SK-N-SH treated with all-trans-retinoic acid at 6 μM for 48 hours (cell line): ENCODE results near the gene APOC4.

Experiments
- ATAC-seq: fragments of 200-7000 bp; cut with Tn5 transposase; 3 replicates; pipeline ENCODE4 v1.9.1; 2020; ENCODE audit warnings: mild to moderate bottlenecking, moderate library complexity
- ARNTL ChIP-seq: fragments of 450-650 bp; formaldehyde crosslinking; IDR thresholded peaks from 2 replicates; pipeline ENCODE4 v1.5.0; 2020; ENCODE audit warnings: low read depth, mild to moderate bottlenecking, moderate library complexity, borderline replicate concordance
- BACH2 ChIP-seq: fragments of 250-450 bp; sonication (Bioruptor Pico); IDR thresholded peaks from 2 replicates; pipeline ENCODE4 v1.9.0; 2021; ENCODE audit warnings: mild to moderate bottlenecking, borderline replicate concordance
- CREB5 ChIP-seq: fragments of 250-450 bp; sonication (Bioruptor Pico); IDR thresholded peaks from 2 replicates; pipeline ENCODE4 v1.5.1; 2020; ENCODE audit warnings: low read depth, mild to moderate bottlenecking, moderate library complexity
- CSDC2 ChIP-seq: fragments of 250-450 bp; sonication (Bioruptor Pico); IDR thresholded peaks from 2 replicates; pipeline ENCODE4 v1.5.0; 2020; ENCODE audit warnings: mild to moderate bottlenecking, moderate library complexity
- CSRNP3 ChIP-seq: fragments of 250-450 bp; sonication (Bioruptor Pico); IDR thresholded peaks from 2 replicates; pipeline ENCODE4 v1.5.1; 2021; ENCODE audit warnings: mild to moderate bottlenecking, moderate library complexity
- ESRRG ChIP-seq: fragments of 250-450 bp; sonication (Bioruptor Pico); IDR thresholded peaks from 2 replicates; pipeline ENCODE4 v1.6.1; 2021; ENCODE audit warnings: mild to moderate bottlenecking
- GLIS3 ChIP-seq: fragments of 250-450 bp; sonication (Bioruptor Pico); IDR thresholded peaks from 2 replicates; pipeline ENCODE4 v1.5.0; 2020; ENCODE audit warnings: mild to moderate bottlenecking, moderate library complexity
- ISL1 ChIP-seq: fragments of 250-450 bp; sonication (Bioruptor Pico); IDR thresholded peaks from 2 replicates; pipeline ENCODE4 v2.1.2; 2022; ENCODE audit warnings: mild to moderate bottlenecking, moderate library complexity
- PATZ1 ChIP-seq: fragments of 250-450 bp; sonication (Bioruptor Pico); IDR thresholded peaks from 2 replicates; pipeline ENCODE4 v1.8.0; 2020; ENCODE audit warnings: mild to moderate bottlenecking, moderate library complexity, borderline replicate concordance
- POU6F1 ChIP-seq: fragments of 250-450 bp; sonication (Bioruptor Pico); IDR thresholded peaks from 2 replicates; pipeline ENCODE4 v1.8.0; 2021; ENCODE audit warnings: low read depth, mild to moderate bottlenecking, moderate library complexity, borderline replicate concordance
- PPARA ChIP-seq: fragments of 250-450 bp; sonication (Bioruptor Pico); IDR thresholded peaks from 2 replicates; pipeline ENCODE4 v1.5.0; 2020; ENCODE audit warnings: mild to moderate bottlenecking, borderline replicate concordance
- RARB ChIP-seq: fragments of 250-450 bp; sonication (Bioruptor Pico); IDR thresholded peaks from 2 replicates; pipeline ENCODE4 v1.8.0; 2021; ENCODE audit warnings: mild to moderate bottlenecking, moderate library complexity
- SNAI2 ChIP-seq: fragments of 250-450 bp; sonication (Bioruptor Pico); IDR thresholded peaks from 2 replicates; pipeline ENCODE4 v1.5.0; 2020; ENCODE audit warnings: mild to moderate bottlenecking, moderate library complexity
- TCF4 ChIP-seq: fragments of 250-450 bp; sonication (Bioruptor Pico); IDR thresholded peaks from 2 replicates; pipeline ENCODE4 v1.8.0; 2021; ENCODE audit warnings: mild to moderate bottlenecking, moderate library complexity, borderline replicate concordance
- TOX ChIP-seq: fragments of 250-450 bp; sonication (Bioruptor Pico); IDR thresholded peaks from 2 replicates; pipeline ENCODE4 v1.8.0; 2021; ENCODE audit warnings: mild to moderate bottlenecking, moderate library complexity, borderline replicate concordance
- TSHZ2 ChIP-seq: fragments of 250-450 bp; sonication (Bioruptor Pico); IDR thresholded peaks from 2 replicates; pipeline ENCODE4 v1.5.0; 2020; ENCODE audit warnings: mild to moderate bottlenecking, moderate library complexity
- ZC3H10 ChIP-seq: fragments of 250-450 bp; sonication (Bioruptor Pico); IDR thresholded peaks from 2 replicates; pipeline ENCODE4 v1.5.1; 2021; ENCODE audit warnings: mild to moderate bottlenecking, moderate library complexity
- ZFP3 ChIP-seq: fragments of 250-450 bp; sonication (Bioruptor Pico); IDR thresholded peaks from 2 replicates; pipeline ENCODE4 v1.5.0; 2020; ENCODE audit warnings: mild to moderate bottlenecking, moderate library complexity
- ZFP30 ChIP-seq: fragments of 450-650 bp; formaldehyde crosslinking; IDR thresholded peaks from 2 replicates; pipeline ENCODE4 v1.5.0; 2022; ENCODE audit warnings: mild to moderate bottlenecking, moderate library complexity
- ZNF565 ChIP-seq: fragments of 450-650 bp; formaldehyde crosslinking; conservative IDR thresholded peaks from 2 replicates; pipeline ENCODE4 v1.5.0; 2020; ENCODE audit warnings: low read depth, mild to moderate bottlenecking, moderate library complexity
- ZNF70 ChIP-seq: fragments of 450-650 bp; formaldehyde crosslinking; IDR thresholded peaks from 2 replicates; pipeline ENCODE4 v1.5.0; 2020; ENCODE audit warnings: mild to moderate bottlenecking, moderate library complexity
- ZNF8 ChIP-seq: fragments of 450-650 bp; formaldehyde crosslinking; IDR thresholded peaks from 2 replicates; pipeline ENCODE4 v1.5.0; 2020; ENCODE audit warnings: mild to moderate bottlenecking, moderate library complexity

APOC4 gene

GRCh38 chr19:44939668-44940067 lies 2.4 kb upstream of the APOC4 start (continued):
- TF ChIP-seq POU6F1 = no peak
- TF ChIP-seq PPARA (CRISPR knock-in tag) = no peak
- TF ChIP-seq ISL1 (CRISPR knock-in tag) = no peak
- TF ChIP-seq TOX = no peak
- TF ChIP-seq ZNF70 (CRISPR knock-in tag) = no peak
- no peak for TF ChIP-seq ZFP3 (CRISPR knock-in tag)
- TF ChIP-seq, all 23 proteins: peak for 0

- no peak for ATAC-seq
- TF ChIP-seq SNAI2 (CRISPR knock-in tag) (no peak), ESRRG (CRISPR knock-in tag) (no peak), ZNF70 (CRISPR knock-in tag) (no peak), BACH2 (CRISPR knock-in tag) (no peak), TOX (no peak), ARNTL (CRISPR knock-in tag) (no peak), ZC3H10 (CRISPR knock-in tag) (no peak), ZNF8 (CRISPR knock-in tag) (no peak), RARB (no peak), ISL1 (CRISPR knock-in tag) (no peak), TCF4 (CRISPR knock-in tag) (no peak), CSRNP3 (CRISPR knock-in tag) (no peak), PPARA (CRISPR knock-in tag) (no peak), ZFP3 (CRISPR knock-in tag) (no peak), GLIS3 (no peak), PATZ1 (CRISPR knock-in tag) (no peak)
These were observed 1.8 kb downstream of the APOC4 start for GRCh38 chr19:44943801-44944249.

- TF ChIP-seq TCF4 (CRISPR knock-in tag) (no peak), TSHZ2 (CRISPR knock-in tag) (no peak), SNAI2 (CRISPR knock-in tag) (no peak), ARNTL (CRISPR knock-in tag) (no peak), CSDC2 (CRISPR knock-in tag) (no peak), ZFP30 (no peak), ZNF70 (CRISPR knock-in tag) (no peak), ZNF8 (CRISPR knock-in tag) (no peak), CREB5 (CRISPR knock-in tag) (no peak), TOX (no peak), GLIS3 (no peak), PATZ1 (CRISPR knock-in tag) (no peak), PPARA (CRISPR knock-in tag) (no peak), ISL1 (CRISPR knock-in tag) (no peak), BACH2 (CRISPR knock-in tag) (no peak), ESRRG (CRISPR knock-in tag) (no peak), CSRNP3 (CRISPR knock-in tag) (no peak), RARB (no peak), ZC3H10 (CRISPR knock-in tag) (no peak), ZNF565 (CRISPR knock-in tag) (no peak)
- ATAC-seq = no peak
These were observed 5.1 kb downstream of the APOC4 start for GRCh38 chr19:44947041-44947581.
